Nucleus accumbens (tissue), 56 donors: ENCODE measurements around the gene NAXD.

ENCODE experiments used
- DNase-seq, 56 donors: peaks; one replicate each; lab custom pipeline; 2025; lab: John Stamatoyannopoulos, UW

The NAXD gene

GRCh38 chr13:110685305-110686020, 70.1 kb downstream of the NAXD start:
- DNase-seq = no peak

- no peak for DNase-seq
Observed at GRCh38 chr13:110687736-110688135, 72.4 kb downstream of the NAXD start.

- DNase-seq = no peak
Observed at GRCh38 chr13:110689041-110689440, 73.7 kb downstream of the NAXD start.
